Left forelimb (tissue), 1 donor: ENCODE measurements around the gene BAHD1.

ENCODE experiments used
- DNase-seq: peaks from one replicate; pipeline ENCODE4 v3.0.0-alpha.2; 2018; ENCODE audit warnings: low spot score

Gene BAHD1

GRCh38 chr15:40440743-40441564, at the start of gene BAHD1:
Gene BAHD1 (plus strand): TSS chr15:40440953. CDS start chr15:40458465, 17,512 bp downstream.
- peak; percentile 98 for DNase-seq

DNA sequence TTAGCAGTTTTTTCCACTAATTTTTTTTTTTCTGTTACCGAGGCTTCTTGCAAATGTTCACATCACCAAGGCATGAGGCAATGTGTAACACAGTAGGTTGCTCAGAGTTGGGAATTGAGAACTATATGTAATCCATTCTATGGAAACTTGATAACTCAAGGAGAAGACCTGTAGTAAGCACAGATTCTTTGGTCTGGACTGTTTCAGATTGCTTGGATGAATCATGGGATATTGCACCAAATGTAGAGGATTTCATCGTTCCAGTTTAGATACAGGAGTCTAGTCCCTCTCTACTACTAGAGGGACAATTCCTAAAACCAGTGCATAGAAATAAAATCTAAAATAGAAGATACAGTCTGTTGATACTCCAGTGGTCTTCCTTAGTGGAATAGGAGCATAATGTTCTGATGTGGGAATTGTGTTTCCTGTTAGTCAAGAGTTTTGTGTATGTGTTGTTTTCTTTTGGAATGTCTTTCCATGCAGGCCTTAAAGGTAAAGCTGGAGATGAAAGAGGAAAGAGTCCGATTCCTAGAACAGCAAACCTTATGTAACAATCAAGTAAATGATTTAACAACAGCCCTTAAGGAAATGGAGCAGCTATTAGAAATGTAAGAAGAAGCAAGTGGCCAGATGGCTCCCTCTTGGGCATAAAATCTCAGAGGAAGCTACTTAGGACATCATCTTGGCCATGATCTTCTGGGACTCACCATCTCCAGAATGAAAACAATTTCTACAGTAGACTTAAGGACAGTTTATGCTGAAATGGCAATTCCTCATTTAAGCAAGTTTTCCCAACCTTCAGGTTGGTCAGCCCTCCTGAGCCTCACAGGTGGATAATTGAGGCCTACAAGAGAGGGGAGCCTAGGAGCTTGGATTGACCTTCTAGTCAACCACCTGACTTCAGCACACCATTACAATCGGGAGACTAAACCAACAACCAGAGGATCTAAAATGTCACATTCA, 47.5 kb upstream of the BAHD1 start:
- DNase-seq, result no peak

GRCh38 chr15:40397688-40398412, 42.9 kb upstream of the BAHD1 start:
- DNase-seq, result no peak

DNA sequence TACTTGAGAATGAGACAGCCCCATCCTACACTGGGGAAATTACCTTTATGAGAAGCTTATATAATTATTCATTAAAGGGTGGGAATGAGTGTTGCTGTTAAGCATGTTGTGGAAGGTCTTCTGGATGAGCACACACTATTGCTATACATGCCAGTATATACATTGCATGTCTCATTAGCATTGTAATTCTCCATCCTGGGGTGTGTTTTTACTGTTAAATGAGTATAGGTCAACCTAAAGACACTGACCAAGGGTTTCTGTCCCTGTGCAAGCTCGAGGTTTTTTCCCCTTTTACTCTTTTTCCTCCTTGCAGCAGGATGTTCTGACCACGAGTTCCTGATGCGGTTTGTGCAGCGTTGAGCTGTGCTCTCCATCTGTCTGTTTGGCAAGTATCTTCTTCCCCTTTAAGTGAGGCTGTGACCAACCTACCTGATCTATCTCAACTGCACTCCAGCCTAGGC, 42.3 kb upstream of the BAHD1 start:
- no peak for DNase-seq

DNA sequence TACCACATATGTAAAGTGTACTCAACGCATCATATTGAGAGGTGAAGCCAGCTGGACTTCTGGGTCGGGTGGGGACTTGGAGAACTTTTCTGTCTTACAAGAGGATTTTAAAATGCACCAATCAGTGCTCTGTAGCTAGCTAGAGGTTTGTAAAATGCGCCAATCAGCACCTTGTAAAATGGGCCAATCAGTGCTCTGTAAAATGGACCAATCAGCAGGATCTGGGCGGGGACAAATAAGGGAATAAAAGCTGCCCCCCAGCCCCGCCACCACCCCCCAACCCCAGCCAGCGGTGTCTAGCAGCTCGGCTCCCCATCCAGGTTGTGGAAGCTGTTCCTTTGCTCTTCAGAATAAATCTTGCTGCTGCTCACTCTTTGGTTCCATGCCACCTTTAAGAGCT, 41.4 kb upstream of the BAHD1 start:
- DNase-seq, result no peak

GRCh38 chr15:40405501-40406381, 35.0 kb upstream of the BAHD1 start, which contains the start of gene IVD:
Gene IVD (plus strand): TSS chr15:40405795. CDS start chr15:40405828, 33 bp downstream.
- peak; percentile 94 for DNase-seq

DNA sequence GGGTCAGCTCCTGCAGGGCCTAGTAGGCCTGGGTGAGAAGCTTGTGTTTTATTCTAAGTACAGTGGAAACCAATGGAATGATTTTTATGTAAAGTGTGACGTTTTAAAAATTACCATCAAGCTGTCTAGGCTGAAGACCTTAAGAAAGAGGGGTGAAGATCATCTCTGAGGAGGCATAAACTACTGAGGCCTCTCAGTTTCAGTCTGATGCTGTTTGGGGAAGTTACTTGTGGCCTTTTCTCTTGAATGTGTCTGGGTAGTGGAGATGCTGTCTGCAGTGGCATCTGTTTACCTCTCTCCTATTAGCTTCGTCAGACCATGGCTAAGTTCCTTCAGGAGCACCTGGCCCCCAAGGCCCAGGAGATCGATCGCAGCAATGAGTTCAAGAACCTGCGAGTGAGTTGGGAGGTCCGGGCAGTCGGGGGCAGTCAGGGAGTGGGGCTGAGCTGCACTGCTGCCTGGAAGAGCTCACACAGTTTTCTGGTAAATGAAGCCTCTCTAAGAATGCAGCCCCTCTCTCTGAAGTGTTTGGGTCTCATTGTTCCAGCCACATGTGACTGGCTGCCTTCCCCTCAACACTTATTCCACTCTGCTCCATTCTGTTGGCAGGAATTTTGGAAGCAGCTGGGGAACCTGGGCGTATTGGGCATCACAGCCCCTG, 33.3 kb upstream of the BAHD1 start:
- no peak for DNase-seq

GRCh38 chr15:40409366-40409765, 31.4 kb upstream of the BAHD1 start:
- no peak for DNase-seq

GRCh38 chr15:40410476-40410875, 30.3 kb upstream of the BAHD1 start:
- DNase-seq, result no peak

DNA sequence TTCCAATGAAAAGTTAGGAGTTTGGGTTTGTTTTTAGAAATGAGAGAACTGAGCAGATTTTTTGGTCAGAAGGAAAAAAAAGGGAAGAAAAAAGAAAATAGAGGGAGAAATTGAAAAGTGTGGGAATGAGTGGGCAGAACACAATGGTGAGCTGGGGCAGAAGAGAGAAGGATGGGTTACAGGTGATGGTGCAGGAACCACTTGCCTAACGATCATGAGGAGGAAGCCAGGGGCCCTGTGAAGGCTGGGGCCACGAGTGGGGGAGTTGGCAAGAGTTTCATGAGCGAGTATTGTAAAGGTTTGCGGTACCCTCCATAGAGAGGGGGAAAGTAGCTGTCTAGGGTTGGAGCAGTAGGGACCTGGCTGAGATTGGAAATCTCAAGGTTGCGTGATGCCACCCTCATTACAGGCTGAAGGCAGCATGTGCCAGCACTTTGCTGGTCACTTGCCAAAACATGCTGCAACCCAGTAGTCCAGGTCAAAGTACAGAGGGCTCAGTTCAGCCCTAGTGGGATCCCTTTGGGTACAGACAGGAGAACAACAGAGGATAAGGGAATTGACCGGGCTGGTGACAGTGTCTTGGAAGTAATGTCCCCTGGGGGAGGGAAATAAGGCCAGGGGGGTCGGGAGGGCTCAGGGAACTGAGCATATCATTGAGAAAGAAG, 28.5 kb upstream of the BAHD1 start:
- DNase-seq, result no peak

DNA sequence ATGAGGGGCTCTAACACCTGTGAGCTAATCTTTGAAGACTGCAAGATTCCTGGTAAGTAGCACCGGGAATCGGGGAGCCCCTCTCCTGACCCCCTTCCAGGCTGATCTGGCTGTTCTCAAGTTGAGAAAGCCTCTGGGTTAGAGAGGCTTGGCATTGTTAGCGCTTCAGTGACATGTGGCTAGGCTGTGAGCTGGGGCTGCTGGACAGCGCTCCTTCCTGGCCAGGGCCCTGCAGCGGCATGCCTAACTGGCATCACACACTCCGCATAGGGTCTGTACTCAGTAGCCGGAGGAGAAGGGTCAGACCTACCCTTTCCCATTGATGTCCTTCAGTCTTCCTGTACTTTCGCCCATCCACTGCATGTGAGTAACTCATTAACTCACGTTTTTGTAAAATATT, 27.7 kb upstream of the BAHD1 start:
- DNase-seq, result no peak

DNA sequence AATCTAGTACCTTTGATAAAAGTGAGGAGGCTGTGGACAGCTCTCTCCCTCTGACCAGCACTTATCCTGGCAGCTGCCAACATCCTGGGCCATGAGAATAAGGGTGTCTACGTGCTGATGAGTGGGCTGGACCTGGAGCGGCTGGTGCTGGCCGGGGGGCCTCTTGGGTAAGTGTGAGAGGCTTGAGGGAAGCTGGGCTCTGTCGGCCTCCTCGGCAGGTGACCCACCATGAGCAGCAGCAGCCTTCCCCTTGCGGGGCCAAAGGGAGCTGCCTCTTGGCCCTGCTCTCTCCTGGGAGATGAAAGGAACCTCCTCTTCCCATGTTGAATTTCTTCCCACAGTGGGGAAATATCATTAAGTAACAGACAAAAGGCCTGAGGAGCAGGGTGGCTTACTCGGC, 25.9 kb upstream of the BAHD1 start:
- no peak for DNase-seq

DNA sequence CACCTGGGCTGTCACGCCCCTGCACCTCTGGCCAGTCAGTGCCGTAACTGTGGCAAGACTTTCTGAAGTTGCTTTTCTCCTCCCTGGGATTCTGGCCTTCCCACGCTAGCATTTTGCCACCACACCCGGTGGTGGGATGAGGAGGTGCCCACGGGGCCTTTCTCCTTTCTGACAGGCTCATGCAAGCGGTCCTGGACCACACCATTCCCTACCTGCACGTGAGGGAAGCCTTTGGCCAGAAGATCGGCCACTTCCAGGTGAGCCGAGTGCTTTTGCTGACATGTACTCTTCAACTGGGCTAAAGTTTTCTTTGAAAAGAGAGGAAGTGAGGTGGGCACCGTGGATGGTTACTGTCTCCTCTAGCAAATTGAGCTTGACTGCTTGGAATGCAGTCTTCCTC, 25.5 kb upstream of the BAHD1 start:
- no peak for DNase-seq

DNA sequence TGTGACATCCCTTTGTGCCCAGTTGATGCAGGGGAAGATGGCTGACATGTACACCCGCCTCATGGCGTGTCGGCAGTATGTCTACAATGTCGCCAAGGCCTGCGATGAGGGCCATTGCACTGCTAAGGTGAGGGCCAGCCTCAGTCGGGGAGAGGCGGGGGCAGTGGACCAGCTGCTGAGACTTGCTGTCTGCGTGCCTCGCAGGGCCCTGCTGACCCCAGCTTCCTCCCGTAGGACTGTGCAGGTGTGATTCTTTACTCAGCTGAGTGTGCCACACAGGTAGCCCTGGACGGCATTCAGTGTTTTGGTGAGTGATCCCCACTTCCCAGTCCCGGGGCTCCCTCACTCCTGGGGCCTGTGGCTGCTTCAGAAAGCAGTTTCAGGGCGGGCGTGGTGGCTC, 24.7 kb upstream of the BAHD1 start:
- DNase-seq, result no peak

- DNase-seq, result no peak
Measured at GRCh38 chr15:40418126-40418525, 22.6 kb upstream of the BAHD1 start.

DNA sequence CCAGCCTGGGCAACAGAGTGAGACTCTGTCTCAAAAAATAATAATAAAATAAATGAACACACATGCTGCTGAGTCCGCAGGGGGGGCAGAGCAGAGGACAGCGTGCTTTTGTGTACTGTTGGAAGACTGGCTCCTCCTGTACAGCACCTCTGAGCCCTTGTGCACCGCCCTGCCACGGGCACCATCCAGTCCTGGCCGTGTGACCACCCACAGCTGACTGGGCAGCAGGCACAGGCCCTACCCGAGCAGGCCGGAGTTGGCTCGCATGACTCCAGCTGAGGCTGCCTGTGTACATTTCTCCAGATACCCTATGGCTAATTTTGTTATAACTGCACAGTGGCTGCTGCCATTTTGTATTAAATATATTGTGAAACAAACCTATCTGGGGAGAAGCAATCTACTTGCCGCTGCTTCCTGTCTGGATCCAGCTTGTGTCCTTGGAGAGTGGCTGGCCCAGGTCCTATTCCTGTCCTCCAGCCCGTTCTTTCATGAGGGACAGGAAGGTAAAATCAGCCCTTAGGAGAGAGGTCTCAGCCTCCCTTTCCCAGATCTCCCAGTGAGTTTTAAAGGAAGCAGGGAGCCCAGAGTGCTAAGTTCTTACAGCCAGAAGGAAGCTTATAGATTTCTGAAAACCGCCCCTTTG, 20.6 kb upstream of the BAHD1 start:
- no peak for DNase-seq

- DNase-seq, result no peak
Measured at GRCh38 chr15:40420793-40421192, 20.0 kb upstream of the BAHD1 start.

DNA sequence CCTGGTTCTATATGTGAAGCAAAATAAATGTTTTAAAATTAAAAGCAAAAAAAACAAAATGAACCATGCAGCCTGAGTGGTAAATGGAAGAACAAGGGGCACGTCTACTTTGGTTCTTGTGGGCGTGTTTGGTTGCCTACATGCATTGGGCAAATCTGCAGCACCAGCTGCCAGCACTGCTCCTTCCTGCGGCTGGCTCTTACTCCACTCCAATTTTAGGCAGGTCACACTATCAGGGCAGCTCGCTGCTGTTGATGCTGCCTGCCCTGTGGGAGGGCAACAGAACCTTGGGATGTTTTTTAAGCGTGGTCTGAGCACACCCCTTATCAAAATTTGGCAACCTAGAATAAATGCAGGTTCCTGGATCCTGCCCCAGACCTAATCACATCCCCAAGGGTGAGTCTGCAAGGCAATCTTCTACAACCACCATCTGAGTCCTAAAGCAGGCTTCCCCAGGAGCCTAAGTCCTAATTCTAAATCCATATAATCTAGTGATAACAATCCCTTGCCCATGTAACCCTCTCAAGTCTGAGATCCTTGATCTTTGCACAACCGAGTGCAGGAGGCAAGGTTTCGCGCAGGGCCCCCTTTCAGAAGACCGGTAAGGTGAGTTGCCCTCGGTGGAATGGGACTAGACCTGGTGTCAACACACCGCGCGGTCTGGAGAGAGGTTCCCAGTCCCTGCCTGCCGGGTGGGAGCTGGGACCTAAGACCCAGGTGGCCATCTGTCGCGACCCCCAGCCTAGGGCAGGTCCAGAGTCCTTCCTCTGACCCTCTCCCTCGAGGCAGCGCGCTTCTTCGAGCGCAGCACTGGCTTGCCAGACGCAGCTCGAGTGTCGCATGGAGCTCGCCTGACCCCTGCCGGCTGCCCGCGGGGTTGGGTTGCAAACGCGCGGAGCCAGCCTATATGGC, 19.3 kb upstream of the BAHD1 start:
- DNase-seq, result peak; percentile 88
